Measurements from ENCODE around the gene SMC3. TPM values are rescaled to one million over a fixed set of nuclear protein-coding genes. Genes with fewer than 3 reads are reported as not detected.

Gene SMC3
- total and polyA plus RNA-seq, 2 of the 13 experiments (the other 11 are each of a cell fraction or from before 2014, with no cell fraction given): 11.7 to 48.0 TPM

DNA sequence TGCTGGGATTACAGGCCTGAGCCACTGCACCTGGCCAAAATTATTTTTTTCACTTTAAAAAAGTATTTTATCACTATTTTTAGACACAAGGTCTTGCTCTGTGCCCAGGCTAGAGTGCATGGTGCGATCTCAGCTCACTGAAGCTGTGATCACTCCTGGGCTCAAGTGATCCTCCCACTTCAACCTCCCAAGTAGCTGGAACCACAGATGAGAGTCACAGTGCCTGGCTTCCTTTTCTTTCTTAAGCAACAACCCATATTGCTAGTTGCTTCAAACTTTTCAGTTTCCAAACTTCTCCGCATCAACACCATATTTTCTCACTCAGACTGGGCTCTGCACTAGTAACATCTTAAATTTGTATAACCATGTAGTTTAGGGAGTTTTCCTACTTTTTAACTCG lies 9.5 kb upstream of the SMC3 start:
- no peak overlapping the region for H3K9ac ChIP-seq (ENCODE audit: insufficient read depth, low read depth, low read length)
- TF ChIP-seq ZNF678 (CRISPR knock-in tag; IDR thresholded peaks at IDR 0.05): no peak
- no peak for TF ChIP-seq ZBTB20 (CRISPR knock-in tag; IDR thresholded peaks at IDR 0.05; ENCODE audit: borderline replicate concordance, low read depth)
- TF ChIP-seq, protein P1, sequence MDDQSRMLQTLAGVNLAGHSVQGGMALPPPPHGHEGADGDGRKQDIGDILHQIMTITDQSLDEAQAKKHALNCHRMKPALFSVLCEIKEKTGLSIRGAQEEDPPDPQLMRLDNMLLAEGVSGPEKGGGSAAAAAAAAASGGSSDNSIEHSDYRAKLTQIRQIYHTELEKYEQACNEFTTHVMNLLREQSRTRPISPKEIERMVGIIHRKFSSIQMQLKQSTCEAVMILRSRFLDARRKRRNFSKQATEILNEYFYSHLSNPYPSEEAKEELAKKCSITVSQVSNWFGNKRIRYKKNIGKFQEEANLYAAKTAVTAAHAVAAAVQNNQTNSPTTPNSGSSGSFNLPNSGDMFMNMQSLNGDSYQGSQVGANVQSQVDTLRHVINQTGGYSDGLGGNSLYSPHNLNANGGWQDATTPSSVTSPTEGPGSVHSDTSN (CRISPR knock-in tag; IDR thresholded peaks at IDR 0.05; ENCODE audit: borderline replicate concordance): no peak
- TF ChIP-seq ZNF552 (CRISPR knock-in tag; IDR thresholded peaks at IDR 0.05; ENCODE audit: borderline replicate concordance): no peak
- TF ChIP-seq ZBTB7B (CRISPR knock-in tag; IDR thresholded peaks at IDR 0.05): no peak
- no peak for TF ChIP-seq SOX6 (IDR thresholded peaks at IDR 0.05)
- TF ChIP-seq SOX6 (CRISPR knock-in tag; IDR thresholded peaks at IDR 0.05): no peak
- H3K4me3 ChIP-seq (replicated peaks in 1 of 3; ENCODE audit: insufficient read depth in 1 of 3, low read depth in 2 of 3, low read length in 3 of 3): no peak overlapping the region
- in situ Hi-C loops (cut with HindIII; ENCODE audit: extremely low pct_ligation_motif_present, low pct_unique_long_range_greater_than_20kb): no loop called here
- no peaks in the 10 kb centered on the region for H4K20me1 ChIP-seq (ENCODE audit: insufficient read depth, low read length)
- H3K4me1 ChIP-seq (ENCODE audit: insufficient read depth, low read length): no peaks in the 10 kb centered on the region
- intact Hi-C loops (cut with micrococcal nuclease; ENCODE audit: unreplicated experiment): no loop called here
- no peak overlapping the region for H2AFZ ChIP-seq (ENCODE audit: low read length)
- no peaks in the 10 kb centered on the region for H3K36me3 ChIP-seq (replicated peaks in 1 of 2; ENCODE audit: control insufficient read depth in 1 of 2, insufficient read depth in 2 of 2, low read length in 2 of 2)
- H3K27ac ChIP-seq (ENCODE audit: extremely low read length, insufficient read depth, low read length): no peak overlapping the region
- FAIRE-seq (no peak), DNase-seq (ENCODE audit: low spot score) (no peak), ATAC-seq (no peak)
- ChIA-PET POLR2A (no interaction called here), CTCF (ENCODE audit: low intra/inter-chr PET ratio, low total read pairs) (no interaction called here)
- 62% methylated on average over 3 of the region's 3 CpGs for WGBS (ENCODE audit: low lambda C conversion rate)
- H3K27me3 ChIP-seq (ENCODE audit: control insufficient read depth in 1 of 2, insufficient read depth in 2 of 2, low read length in 2 of 2): peaks cover 2 to 3% of the 10 kb centered on the region in 2 experiments; a peak in 2 of 5 replicates
- H3K9me3 ChIP-seq (ENCODE audit: low read length): no peaks in the 10 kb centered on the region
- no TSS peak for BruUV-seq (replicated peaks)
- no peaks in the 10 kb centered on the region for H3K79me2 ChIP-seq (ENCODE audit: insufficient read depth, low read length)
- H3K4me2 ChIP-seq (ENCODE audit: low read depth, low read length): no peak overlapping the region

DNA sequence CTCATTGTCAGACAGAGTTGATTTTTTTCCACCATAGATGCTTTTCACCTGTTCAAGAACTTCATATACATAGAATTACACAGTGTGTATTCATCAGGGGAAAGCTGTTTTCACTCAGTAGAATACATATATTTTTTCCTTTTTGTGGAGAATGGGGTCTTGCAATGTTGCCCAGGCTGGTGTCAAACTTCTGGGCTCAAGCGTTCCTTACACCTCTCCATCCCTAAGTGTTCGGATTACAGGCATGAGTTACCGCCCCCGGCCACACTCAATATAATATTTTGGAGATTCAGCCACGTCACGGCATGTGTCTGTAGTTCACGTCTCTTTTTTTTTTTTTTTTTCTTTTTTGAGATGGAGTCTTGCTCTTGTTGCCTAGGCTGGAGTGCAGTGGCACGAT lies 7.5 kb upstream of the SMC3 start:
- H3K9ac ChIP-seq (ENCODE audit: insufficient read depth, low read depth, low read length): no peak overlapping the region
- H3K4me2 ChIP-seq (ENCODE audit: low read depth, low read length): no peak overlapping the region
- H3K4me1 ChIP-seq (ENCODE audit: insufficient read depth, low read length): no peaks in the 10 kb centered on the region
- H3K27ac ChIP-seq (ENCODE audit: extremely low read length, insufficient read depth, low read length): no peak overlapping the region
- no peak overlapping the region for H3K4me3 ChIP-seq (replicated peaks in 1 of 3; ENCODE audit: insufficient read depth in 1 of 3, low read depth in 2 of 3, low read length in 3 of 3)
- intact Hi-C loops (cut with micrococcal nuclease; ENCODE audit: unreplicated experiment) (no loop called here), in situ Hi-C loops (cut with HindIII; ENCODE audit: extremely low pct_ligation_motif_present, low pct_unique_long_range_greater_than_20kb) (no loop called here)
- BruUV-seq (replicated peaks): no TSS peak
- peaks cover 2 to 12% of the 10 kb centered on the region in 2 experiments; a peak in 4 of 5 replicates for H3K27me3 ChIP-seq (ENCODE audit: control insufficient read depth in 1 of 2, insufficient read depth in 2 of 2, low read length in 2 of 2)
- CTCF ChIA-PET (ENCODE audit: low intra/inter-chr PET ratio, low total read pairs): no interaction called here
- no peak for FAIRE-seq
- no peak for DNase-seq (ENCODE audit: low spot score)
- WGBS (ENCODE audit: low lambda C conversion rate): 53% methylated on average over 8 of the region's 8 CpGs
- H2AFZ ChIP-seq (ENCODE audit: low read length): no peak overlapping the region
- H4K20me1 ChIP-seq (ENCODE audit: insufficient read depth, low read length): no peaks in the 10 kb centered on the region
- POLR2A ChIA-PET: no interaction called here
- TF ChIP-seq, protein P2, sequence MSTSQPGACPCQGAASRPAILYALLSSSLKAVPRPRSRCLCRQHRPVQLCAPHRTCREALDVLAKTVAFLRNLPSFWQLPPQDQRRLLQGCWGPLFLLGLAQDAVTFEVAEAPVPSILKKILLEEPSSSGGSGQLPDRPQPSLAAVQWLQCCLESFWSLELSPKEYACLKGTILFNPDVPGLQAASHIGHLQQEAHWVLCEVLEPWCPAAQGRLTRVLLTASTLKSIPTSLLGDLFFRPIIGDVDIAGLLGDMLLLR (CRISPR knock-in tag; IDR thresholded peaks at IDR 0.05): no peak
- TF ChIP-seq ZNF121 (CRISPR knock-in tag; IDR thresholded peaks at IDR 0.05): 0 out of 2 replicates have a peak, but pooled peaks have one; percentile 19
- no peaks in the 10 kb centered on the region for H3K79me2 ChIP-seq (ENCODE audit: insufficient read depth, low read length)
- no peaks in the 10 kb centered on the region for H3K9me3 ChIP-seq (ENCODE audit: low read length)
- ATAC-seq: no peak
- H3K36me3 ChIP-seq (replicated peaks in 1 of 2; ENCODE audit: control insufficient read depth in 1 of 2, insufficient read depth in 2 of 2, low read length in 2 of 2): no peaks in the 10 kb centered on the region
